ENCODE measurements around the gene NMT1. TPM values are rescaled to one million over a fixed set of nuclear protein-coding genes. Genes with fewer than 3 reads are reported as not detected.
A peak's percentile ranks its signal among the peaks of the same experiment; 100 is the strongest.

NMT1 gene
- total and polyA plus RNA-seq, 2 of the 13 experiments (the other 11 are each of a cell fraction or from before 2014, with no cell fraction given) = 75.7 to 142 TPM

DNA sequence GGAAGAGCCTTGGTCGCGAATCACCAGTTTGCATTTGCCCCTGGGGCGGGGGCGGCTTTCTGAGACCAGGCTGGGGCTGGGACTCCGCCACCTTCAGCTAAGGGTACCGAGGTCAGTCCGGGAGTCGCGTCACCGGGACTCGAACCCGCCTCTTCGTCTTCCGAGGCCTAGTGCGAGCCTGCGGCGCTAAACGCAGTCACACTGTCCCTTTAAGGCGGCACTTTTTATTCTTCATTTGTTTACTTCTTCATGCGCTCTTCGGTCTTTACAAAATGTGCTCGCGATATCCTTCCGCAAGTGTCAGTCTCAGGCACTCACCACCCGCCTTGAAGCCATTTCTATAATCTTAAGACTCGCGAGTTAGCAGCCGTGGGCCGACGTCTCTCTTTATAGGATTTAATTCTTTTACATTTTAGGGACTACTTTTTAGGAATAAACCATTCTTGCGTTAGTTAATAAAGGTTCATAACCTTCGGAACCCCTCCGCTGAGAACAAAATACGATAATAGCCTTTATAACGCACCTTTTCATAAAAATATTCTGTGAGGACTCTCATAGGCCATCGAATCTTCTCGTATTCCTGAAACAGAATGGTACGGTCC, 86.6 kb downstream of the NMT1 start:
- Histone ChIP-seq H3K9ac (ENCODE audit: insufficient read depth, low read depth, low read length) (peak overlapping the region; percentile 94), H3K79me2 (ENCODE audit: insufficient read depth, low read length) (peaks cover 36% of the 10 kb centered on the region), H4K20me1 (ENCODE audit: insufficient read depth, low read length) (peaks cover 35% of the 10 kb centered on the region), H3K27me3 (ENCODE audit: control insufficient read depth in 1 of 2, insufficient read depth in 2 of 2, low read length in 2 of 2) (no peaks in the 10 kb centered on the region; a peak in 2 of 5 replicates), H2AFZ (ENCODE audit: low read length) (peak overlapping the region; percentile 7), H3K4me1 (ENCODE audit: insufficient read depth, low read length) (peaks cover 24% of the 10 kb centered on the region), H3K9me3 (ENCODE audit: low read length) (no peaks in the 10 kb centered on the region), H3K4me3 (replicated peaks in 1 of 3; ENCODE audit: insufficient read depth in 1 of 3, low read depth in 2 of 3, low read length in 3 of 3) (peak overlapping the region; percentile 81 to 88 (median 85)), H3K4me2 (ENCODE audit: low read depth, low read length) (peak overlapping the region; percentile 96), H3K27ac (ENCODE audit: extremely low read length, insufficient read depth, low read length) (peak overlapping the region; percentile 97), H3K36me3 (replicated peaks in 1 of 2; ENCODE audit: control insufficient read depth in 1 of 2, insufficient read depth in 2 of 2, low read length in 2 of 2) (no peaks in the 10 kb centered on the region; a peak in 1 of 5 replicates)
- in situ Hi-C loops (cut with HindIII; ENCODE audit: extremely low pct_ligation_motif_present, low pct_unique_long_range_greater_than_20kb) (loop anchor here (5.0 kb wide), 2 partner anchors 50 to 100 kb away; no protein-coding TSS in a partner anchor), intact Hi-C loops (cut with micrococcal nuclease; ENCODE audit: unreplicated experiment) (loop anchor here (1.0 kb wide), 2 partner anchors 12 to 14 kb away; partner anchors contain the start of genes ACBD4 and HEXIM2)
- TSS peak; percentile 80 for BruUV-seq (replicated peaks)
- WGBS (ENCODE audit: low lambda C conversion rate) = 2% methylated on average over 38 of the region's 38 CpGs
- FAIRE-seq (no peak), ATAC-seq (peak; percentile 33), DNase-seq (ENCODE audit: low spot score) (peak; percentile 93)
- ChIA-PET CTCF (ENCODE audit: low intra/inter-chr PET ratio, low total read pairs) (interaction anchor here (2.2 to 8.5 kb wide), 3 partner anchors 12 to 49 kb away, joined by 10 to 130 read pairs (median 60); partner anchors contain the start of gene ACBD4), POLR2A (interaction anchor here (0.6 to 19.8 kb wide), 34 partner anchors 9 to 283 kb away, joined by 3 to 2487 read pairs (median 8); partner anchors contain the start of genes ACBD4, C1QL1, DCAKD and EFTUD2)
- TF ChIP-seq, protein P1, sequence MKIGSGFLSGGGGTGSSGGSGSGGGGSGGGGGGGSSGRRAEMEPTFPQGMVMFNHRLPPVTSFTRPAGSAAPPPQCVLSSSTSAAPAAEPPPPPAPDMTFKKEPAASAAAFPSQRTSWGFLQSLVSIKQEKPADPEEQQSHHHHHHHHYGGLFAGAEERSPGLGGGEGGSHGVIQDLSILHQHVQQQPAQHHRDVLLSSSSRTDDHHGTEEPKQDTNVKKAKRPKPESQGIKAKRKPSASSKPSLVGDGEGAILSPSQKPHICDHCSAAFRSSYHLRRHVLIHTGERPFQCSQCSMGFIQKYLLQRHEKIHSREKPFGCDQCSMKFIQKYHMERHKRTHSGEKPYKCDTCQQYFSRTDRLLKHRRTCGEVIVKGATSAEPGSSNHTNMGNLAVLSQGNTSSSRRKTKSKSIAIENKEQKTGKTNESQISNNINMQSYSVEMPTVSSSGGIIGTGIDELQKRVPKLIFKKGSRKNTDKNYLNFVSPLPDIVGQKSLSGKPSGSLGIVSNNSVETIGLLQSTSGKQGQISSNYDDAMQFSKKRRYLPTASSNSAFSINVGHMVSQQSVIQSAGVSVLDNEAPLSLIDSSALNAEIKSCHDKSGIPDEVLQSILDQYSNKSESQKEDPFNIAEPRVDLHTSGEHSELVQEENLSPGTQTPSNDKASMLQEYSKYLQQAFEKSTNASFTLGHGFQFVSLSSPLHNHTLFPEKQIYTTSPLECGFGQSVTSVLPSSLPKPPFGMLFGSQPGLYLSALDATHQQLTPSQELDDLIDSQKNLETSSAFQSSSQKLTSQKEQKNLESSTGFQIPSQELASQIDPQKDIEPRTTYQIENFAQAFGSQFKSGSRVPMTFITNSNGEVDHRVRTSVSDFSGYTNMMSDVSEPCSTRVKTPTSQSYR (CRISPR knock-in tag; IDR thresholded peaks at IDR 0.05; ENCODE audit: borderline replicate concordance) = no peak
- TF ChIP-seq, protein P2, sequence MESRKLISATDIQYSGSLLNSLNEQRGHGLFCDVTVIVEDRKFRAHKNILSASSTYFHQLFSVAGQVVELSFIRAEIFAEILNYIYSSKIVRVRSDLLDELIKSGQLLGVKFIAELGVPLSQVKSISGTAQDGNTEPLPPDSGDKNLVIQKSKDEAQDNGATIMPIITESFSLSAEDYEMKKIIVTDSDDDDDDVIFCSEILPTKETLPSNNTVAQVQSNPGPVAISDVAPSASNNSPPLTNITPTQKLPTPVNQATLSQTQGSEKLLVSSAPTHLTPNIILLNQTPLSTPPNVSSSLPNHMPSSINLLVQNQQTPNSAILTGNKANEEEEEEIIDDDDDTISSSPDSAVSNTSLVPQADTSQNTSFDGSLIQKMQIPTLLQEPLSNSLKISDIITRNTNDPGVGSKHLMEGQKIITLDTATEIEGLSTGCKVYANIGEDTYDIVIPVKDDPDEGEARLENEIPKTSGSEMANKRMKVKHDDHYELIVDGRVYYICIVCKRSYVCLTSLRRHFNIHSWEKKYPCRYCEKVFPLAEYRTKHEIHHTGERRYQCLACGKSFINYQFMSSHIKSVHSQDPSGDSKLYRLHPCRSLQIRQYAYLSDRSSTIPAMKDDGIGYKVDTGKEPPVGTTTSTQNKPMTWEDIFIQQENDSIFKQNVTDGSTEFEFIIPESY (CRISPR knock-in tag; IDR thresholded peaks at IDR 0.05) = peak; percentile 44; the same call in 1 of the 2 replicates
- TF ChIP-seq, protein P3, sequence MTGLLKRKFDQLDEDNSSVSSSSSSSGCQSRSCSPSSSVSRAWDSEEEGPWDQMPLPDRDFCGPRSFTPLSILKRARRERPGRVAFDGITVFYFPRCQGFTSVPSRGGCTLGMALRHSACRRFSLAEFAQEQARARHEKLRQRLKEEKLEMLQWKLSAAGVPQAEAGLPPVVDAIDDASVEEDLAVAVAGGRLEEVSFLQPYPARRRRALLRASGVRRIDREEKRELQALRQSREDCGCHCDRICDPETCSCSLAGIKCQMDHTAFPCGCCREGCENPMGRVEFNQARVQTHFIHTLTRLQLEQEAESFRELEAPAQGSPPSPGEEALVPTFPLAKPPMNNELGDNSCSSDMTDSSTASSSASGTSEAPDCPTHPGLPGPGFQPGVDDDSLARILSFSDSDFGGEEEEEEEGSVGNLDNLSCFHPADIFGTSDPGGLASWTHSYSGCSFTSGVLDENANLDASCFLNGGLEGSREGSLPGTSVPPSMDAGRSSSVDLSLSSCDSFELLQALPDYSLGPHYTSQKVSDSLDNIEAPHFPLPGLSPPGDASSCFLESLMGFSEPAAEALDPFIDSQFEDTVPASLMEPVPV (CRISPR knock-in tag; IDR thresholded peaks at IDR 0.05) = 0 out of 2 replicates have a peak, but pooled peaks have one; percentile 41
- TF ChIP-seq GLI4 (CRISPR knock-in tag; IDR thresholded peaks at IDR 0.05; ENCODE audit: borderline replicate concordance) = no peak
- TF ChIP-seq ZBTB42 (CRISPR knock-in tag; IDR thresholded peaks at IDR 0.05) = peak; percentile 89
- TF ChIP-seq, protein P4, sequence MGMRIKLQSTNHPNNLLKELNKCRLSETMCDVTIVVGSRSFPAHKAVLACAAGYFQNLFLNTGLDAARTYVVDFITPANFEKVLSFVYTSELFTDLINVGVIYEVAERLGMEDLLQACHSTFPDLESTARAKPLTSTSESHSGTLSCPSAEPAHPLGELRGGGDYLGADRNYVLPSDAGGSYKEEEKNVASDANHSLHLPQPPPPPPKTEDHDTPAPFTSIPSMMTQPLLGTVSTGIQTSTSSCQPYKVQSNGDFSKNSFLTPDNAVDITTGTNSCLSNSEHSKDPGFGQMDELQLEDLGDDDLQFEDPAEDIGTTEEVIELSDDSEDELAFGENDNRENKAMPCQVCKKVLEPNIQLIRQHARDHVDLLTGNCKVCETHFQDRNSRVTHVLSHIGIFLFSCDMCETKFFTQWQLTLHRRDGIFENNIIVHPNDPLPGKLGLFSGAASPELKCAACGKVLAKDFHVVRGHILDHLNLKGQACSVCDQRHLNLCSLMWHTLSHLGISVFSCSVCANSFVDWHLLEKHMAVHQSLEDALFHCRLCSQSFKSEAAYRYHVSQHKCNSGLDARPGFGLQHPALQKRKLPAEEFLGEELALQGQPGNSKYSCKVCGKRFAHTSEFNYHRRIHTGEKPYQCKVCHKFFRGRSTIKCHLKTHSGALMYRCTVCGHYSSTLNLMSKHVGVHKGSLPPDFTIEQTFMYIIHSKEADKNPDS (CRISPR knock-in tag; IDR thresholded peaks at IDR 0.05) = no peak
- TF ChIP-seq ZSCAN21 (CRISPR knock-in tag; IDR thresholded peaks at IDR 0.05; ENCODE audit: borderline replicate concordance) = peak; percentile 74; the same call in 1 of the 2 replicates
- TF ChIP-seq, protein P5, sequence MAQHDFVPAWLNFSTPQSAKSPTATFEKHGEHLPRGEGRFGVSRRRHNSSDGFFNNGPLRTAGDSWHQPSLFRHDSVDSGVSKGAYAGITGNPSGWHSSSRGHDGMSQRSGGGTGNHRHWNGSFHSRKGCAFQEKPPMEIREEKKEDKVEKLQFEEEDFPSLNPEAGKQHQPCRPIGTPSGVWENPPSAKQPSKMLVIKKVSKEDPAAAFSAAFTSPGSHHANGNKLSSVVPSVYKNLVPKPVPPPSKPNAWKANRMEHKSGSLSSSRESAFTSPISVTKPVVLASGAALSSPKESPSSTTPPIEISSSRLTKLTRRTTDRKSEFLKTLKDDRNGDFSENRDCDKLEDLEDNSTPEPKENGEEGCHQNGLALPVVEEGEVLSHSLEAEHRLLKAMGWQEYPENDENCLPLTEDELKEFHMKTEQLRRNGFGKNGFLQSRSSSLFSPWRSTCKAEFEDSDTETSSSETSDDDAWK (CRISPR knock-in tag; IDR thresholded peaks at IDR 0.05) = no peak
- TF ChIP-seq ZNF446 (CRISPR knock-in tag; IDR thresholded peaks at IDR 0.05) = peak; percentile 92

All from HepG2 (cell line).